K562 (cell line): ENCODE data around the gene C1QTNF7. TPM values are rescaled to one million over a fixed set of nuclear protein-coding genes. Genes with fewer than 3 reads are reported as not detected.

Experiments used
- GATAD2A ChIP-seq: fragments of 450-650 bp; IDR thresholded peaks from 2 replicates; pipeline ENCODE4 v1.6.1; 2017
- HMG20B ChIP-seq: fragments of 250-450 bp; sonication (Bioruptor Pico); IDR thresholded peaks from 2 replicates; pipeline ENCODE4 v1.5.0; 2021; ENCODE audit warnings: mild to moderate bottlenecking
- HNRNPUL1 ChIP-seq: fragments of 200-400 bp; formaldehyde crosslinking; IDR thresholded peaks from 2 replicates; pipeline ENCODE4 v1.6.1; 2017; ENCODE audit warnings: low read length
- KAT8 ChIP-seq: fragments of 450-650 bp; IDR thresholded peaks from 2 replicates; pipeline ENCODE4 v1.6.1; 2016; ENCODE audit warnings: low read depth, mild to moderate bottlenecking
- NFATC3 ChIP-seq: fragments of 450-650 bp; IDR thresholded peaks from 2 replicates; pipeline ENCODE4 v1.6.1; 2017; ENCODE audit warnings: mild to moderate bottlenecking
- RFX1 ChIP-seq: fragments of 450-650 bp; IDR thresholded peaks from 2 replicates; pipeline ENCODE4 v1.6.1; 2016; ENCODE audit warnings: mild to moderate bottlenecking, moderate library complexity
- ZBED1 ChIP-seq: IDR thresholded peaks from 2 replicates; pipeline ENCODE4 v1.6.1; 2014
- ZNF212 ChIP-seq: fragments of 450-650 bp; formaldehyde crosslinking; IDR thresholded peaks from 2 replicates; pipeline ENCODE4 v1.4.0; 2020; ENCODE audit warnings: mild to moderate bottlenecking
- polyA plus RNA-seq, 8 experiments: library from polyadenylated mRNA; depleted of rRNA in 4 of 8; stranded (reverse) in 5 of 8; unstranded in 3 of 8; fragments of >200 nt; fragmentation: Nextera tagmentation in 2 of 8; fragmentation: Illumina TruSeq in 1 of 8; extraction: Ambion mirVana in 2 of 8; extraction: Trizol in 1 of 8; gene quantifications; 2 replicates each; pipeline versions ENCODE4 v1.2.1 to v1.2.3, GENCODE V29; 2011 to 2014; ENCODE audit warnings: inconsistent platforms in 1 of 8, missing spikeins in 1 of 8
- total RNA-seq, 7 experiments: library from RNA; depleted of rRNA in 6 of 7; stranded (reverse); fragments of >200 nt in 6 of 7; fragmentation: Illumina TruSeq in 2 of 7; extraction: Trizol in 2 of 7; gene quantifications; 2 replicates each; pipeline versions ENCODE4 v1.2.1 to v1.2.3, GENCODE V29; 2011 to 2021; ENCODE audit warnings: low replicate concordance in 1 of 7
- TF ChIP-seq, protein P1 (sequence below): IDR thresholded peaks from 2 replicates; pipeline ENCODE4 v1.6.1; 2016; ENCODE audit warnings: missing genetic modification characterization, missing compliant biosample characterization
- TF ChIP-seq, protein P2 (sequence below): fragments of 450-650 bp; formaldehyde crosslinking; IDR thresholded peaks from 2 replicates; pipeline ENCODE4 v1.4.0; 2020; ENCODE audit warnings: mild to moderate bottlenecking, moderate library complexity
- TF ChIP-seq, protein P3 (sequence below): sonication (generic); formaldehyde crosslinking; IDR thresholded peaks from 2 replicates; pipeline ENCODE4 v1.8.1; 2023; ENCODE audit warnings: mild to moderate bottlenecking, missing genetic modification reagents

C1QTNF7 gene
- total and polyA plus RNA-seq, 9 of the 15 experiments (the other 6 are each of a cell fraction or from before 2014, with no cell fraction given), result not detected

DNA sequence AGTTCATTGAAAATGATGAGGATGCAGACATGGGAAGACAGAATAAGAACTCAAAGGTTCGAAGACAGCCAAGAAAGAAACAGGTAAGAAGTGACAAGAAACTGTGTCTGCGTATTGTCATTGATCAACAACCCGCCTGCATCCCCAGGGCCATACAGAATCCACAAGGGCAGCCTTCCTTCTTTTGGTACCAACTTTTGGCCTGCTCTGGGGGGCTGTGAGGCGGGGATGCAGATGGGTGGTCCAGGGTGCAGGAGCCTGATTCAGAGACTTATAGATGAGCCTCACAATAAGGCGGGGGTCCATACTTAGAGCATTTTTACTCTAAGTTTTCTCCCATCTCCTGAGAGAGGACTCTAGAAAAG is 50.9 kb downstream of the C1QTNF7 start (continued):
- TF ChIP-seq, protein P1, sequence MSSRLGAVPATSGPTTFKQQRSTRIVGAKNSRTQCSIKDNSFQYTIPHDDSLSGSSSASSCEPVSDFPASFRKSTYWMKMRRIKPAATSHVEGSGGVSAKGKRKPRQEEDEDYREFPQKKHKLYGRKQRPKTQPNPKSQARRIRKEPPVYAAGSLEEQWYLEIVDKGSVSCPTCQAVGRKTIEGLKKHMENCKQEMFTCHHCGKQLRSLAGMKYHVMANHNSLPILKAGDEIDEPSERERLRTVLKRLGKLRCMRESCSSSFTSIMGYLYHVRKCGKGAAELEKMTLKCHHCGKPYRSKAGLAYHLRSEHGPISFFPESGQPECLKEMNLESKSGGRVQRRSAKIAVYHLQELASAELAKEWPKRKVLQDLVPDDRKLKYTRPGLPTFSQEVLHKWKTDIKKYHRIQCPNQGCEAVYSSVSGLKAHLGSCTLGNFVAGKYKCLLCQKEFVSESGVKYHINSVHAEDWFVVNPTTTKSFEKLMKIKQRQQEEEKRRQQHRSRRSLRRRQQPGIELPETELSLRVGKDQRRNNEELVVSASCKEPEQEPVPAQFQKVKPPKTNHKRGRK (tag), result no peak
- TF ChIP-seq ZNF212 (CRISPR knock-in tag) (no peak), HMG20B (CRISPR knock-in tag) (no peak), NFATC3 (no peak), ZBED1 (no peak), HNRNPUL1 (no peak), GATAD2A (no peak), RFX1 (no peak), KAT8 (no peak)
- TF ChIP-seq, protein P2, sequence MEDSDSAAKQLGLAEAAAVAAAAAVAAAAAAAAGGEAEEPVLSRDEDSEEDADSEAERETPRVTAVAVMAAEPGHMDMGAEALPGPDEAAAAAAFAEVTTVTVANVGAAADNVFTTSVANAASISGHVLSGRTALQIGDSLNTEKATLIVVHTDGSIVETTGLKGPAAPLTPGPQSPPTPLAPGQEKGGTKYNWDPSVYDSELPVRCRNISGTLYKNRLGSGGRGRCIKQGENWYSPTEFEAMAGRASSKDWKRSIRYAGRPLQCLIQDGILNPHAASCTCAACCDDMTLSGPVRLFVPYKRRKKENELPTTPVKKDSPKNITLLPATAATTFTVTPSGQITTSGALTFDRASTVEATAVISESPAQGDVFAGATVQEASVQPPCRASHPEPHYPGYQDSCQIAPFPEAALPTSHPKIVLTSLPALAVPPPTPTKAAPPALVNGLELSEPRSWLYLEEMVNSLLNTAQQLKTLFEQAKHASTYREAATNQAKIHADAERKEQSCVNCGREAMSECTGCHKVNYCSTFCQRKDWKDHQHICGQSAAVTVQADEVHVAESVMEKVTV (CRISPR knock-in tag), result no peak
- TF ChIP-seq, protein P3, sequence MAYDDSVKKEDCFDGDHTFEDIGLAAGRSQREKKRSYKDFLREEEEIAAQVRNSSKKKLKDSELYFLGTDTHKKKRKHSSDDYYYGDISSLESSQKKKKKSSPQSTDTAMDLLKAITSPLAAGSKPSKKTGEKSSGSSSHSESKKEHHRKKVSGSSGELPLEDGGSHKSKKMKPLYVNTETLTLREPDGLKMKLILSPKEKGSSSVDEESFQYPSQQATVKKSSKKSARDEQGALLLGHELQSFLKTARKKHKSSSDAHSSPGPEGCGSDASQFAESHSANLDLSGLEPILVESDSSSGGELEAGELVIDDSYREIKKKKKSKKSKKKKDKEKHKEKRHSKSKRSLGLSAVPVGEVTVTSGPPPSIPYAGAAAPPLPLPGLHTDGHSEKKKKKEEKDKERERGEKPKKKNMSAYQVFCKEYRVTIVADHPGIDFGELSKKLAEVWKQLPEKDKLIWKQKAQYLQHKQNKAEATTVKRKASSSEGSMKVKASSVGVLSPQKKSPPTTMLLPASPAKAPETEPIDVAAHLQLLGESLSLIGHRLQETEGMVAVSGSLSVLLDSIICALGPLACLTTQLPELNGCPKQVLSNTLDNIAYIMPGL (CRISPR knock-in tag), result no peak
